HEK293T (cell line): ENCODE data around the gene MSI1.

ENCODE experiments used
- BHLHE40 ChIP-seq: fragments of 450-650 bp; IDR thresholded peaks from 2 replicates; pipeline ENCODE4 v1.6.1; 2016; ENCODE audit warnings: mild to moderate bottlenecking, moderate library complexity, borderline replicate concordance
- CTBP1 ChIP-seq: fragments of 450-650 bp; IDR thresholded peaks from 2 replicates; pipeline ENCODE4 v1.6.1; 2016; ENCODE audit warnings: borderline replicate concordance
- FOXA1 ChIP-seq: fragments of 450-650 bp; IDR thresholded peaks from 2 replicates; pipeline ENCODE4 v1.6.1; 2016; ENCODE audit warnings: mild to moderate bottlenecking
- FOXK2 ChIP-seq: fragments of 450-650 bp; IDR thresholded peaks from 2 replicates; pipeline ENCODE4 v1.6.1; 2016; ENCODE audit warnings: mild to moderate bottlenecking
- FOXM1 ChIP-seq: fragments of 450-650 bp; IDR thresholded peaks from 2 replicates; pipeline ENCODE4 v1.6.1; 2017; ENCODE audit warnings: mild to moderate bottlenecking, borderline replicate concordance
- HDGF ChIP-seq: fragments of 450-650 bp; IDR thresholded peaks from 2 replicates; pipeline ENCODE4 v1.6.1; 2017; ENCODE audit warnings: antibody characterized with exemption, borderline replicate concordance
- L3MBTL2 ChIP-seq: fragments of 450-650 bp; conservative IDR thresholded peaks from 2 replicates; pipeline ENCODE4 v1.6.1; 2016; ENCODE audit warnings: mild to moderate bottlenecking
- SP1 ChIP-seq: fragments of 450-650 bp; IDR thresholded peaks from 2 replicates; pipeline ENCODE4 v1.6.1; 2017
- ZNF384 ChIP-seq: fragments of 450-650 bp; IDR thresholded peaks from 2 replicates; pipeline ENCODE4 v1.6.1; 2016
- TF ChIP-seq, protein P1 (sequence below): fragments of 450-650 bp; IDR thresholded peaks from 2 replicates; pipeline ENCODE4 v1.6.1; 2016

DNA sequence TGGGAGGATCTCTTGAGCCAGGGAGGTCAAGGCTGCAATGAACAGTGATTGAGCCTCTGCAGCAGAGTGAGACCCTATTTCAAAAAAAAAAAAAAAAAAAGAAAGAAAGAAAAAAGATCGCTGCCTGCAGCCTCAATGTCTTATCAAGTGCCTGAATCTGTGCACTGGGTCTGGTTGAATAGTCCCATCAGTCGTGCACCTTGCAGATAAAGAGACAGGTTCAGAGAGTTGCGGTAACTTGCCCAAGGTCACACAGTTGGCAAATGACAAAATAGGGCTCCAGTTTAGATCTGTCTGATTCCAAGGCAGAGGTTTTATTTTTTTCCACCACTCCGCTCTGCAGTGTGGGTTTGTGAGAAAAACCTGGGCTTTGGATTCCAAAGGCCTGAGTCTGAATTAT is 40.7 kb downstream of the MSI1 start:
- no peak for TF ChIP-seq HDGF
- no peak for TF ChIP-seq FOXK2
- TF ChIP-seq L3MBTL2: no peak
- TF ChIP-seq, protein P1, sequence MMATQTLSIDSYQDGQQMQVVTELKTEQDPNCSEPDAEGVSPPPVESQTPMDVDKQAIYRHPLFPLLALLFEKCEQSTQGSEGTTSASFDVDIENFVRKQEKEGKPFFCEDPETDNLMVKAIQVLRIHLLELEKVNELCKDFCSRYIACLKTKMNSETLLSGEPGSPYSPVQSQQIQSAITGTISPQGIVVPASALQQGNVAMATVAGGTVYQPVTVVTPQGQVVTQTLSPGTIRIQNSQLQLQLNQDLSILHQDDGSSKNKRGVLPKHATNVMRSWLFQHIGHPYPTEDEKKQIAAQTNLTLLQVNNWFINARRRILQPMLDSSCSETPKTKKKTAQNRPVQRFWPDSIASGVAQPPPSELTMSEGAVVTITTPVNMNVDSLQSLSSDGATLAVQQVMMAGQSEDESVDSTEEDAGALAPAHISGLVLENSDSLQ: no peak
- no peak for TF ChIP-seq SP1
- no peak for TF ChIP-seq FOXA1
- no peak for TF ChIP-seq FOXM1
- TF ChIP-seq ZNF384: no peak
- no peak for TF ChIP-seq BHLHE40
- no peak for TF ChIP-seq CTBP1
